ENCODE measurements around the gene KIF7.

GRCh38 chr15:89621547-89621946 is 33.7 kb downstream of the KIF7 start:
- TF ChIP-seq CTCF (conservative IDR thresholded peaks at IDR 0.05 in 1 of 2, IDR thresholded peaks at IDR 0.05 in 1 of 2; ENCODE audit: low read depth in 1 of 2, low read length in 2 of 2) (no peak), EZH2 (IDR thresholded peaks at IDR 0.05; ENCODE audit: low read length, missing control alignments) (no peak)

Data from fibroblast of lung (primary cell).